HCT116 (cell line): ENCODE data around the gene CSAD. TPM values are rescaled to one million over a fixed set of nuclear protein-coding genes. Genes with fewer than 3 reads are reported as not detected.

Source experiments
- ATAC-seq: fragments of 200-7000 bp; cut with Tn5 transposase; 2 replicates; pipeline ENCODE4 v1.9.1; 2020; ENCODE audit warnings: mild to moderate bottlenecking, moderate library complexity
- BruUV-seq: library from RNA; stranded (reverse); fragments of 400-500 nt; replicated peaks from 2 replicates; lab custom pipeline; 2021; lab: Mats Ljungman, UMichigan
- CTCF ChIA-PET: fragments of 300-600 bp; sonication (Branson Sonifier 250); formaldehyde crosslinking; loops from one replicate; lab custom pipeline; 2021; ENCODE audit warnings: antibody characterized with exemption; lab: Charles Lee
- POLR2A ChIA-PET: fragments of 300-600, 350-600 bp; sonication (Branson Sonifier 250); formaldehyde crosslinking; loops from one replicate; lab custom pipeline; 2021; ENCODE audit warnings: antibody characterized with exemption; lab: Charles Lee
- RAD21 ChIA-PET, 2 experiments: fragments of 300-600 bp; sonication (Branson Sonifier 250); formaldehyde crosslinking; loops; one replicate each; lab custom pipeline; 2023; ENCODE audit warnings: low total read pairs in 2 of 2; ENCODE audit not compliant: uncharacterized antibody in 2 of 2, unreplicated experiment in 2 of 2, low non-redundant PET in 1 of 2; lab: Charles Lee
- DNase-seq: peaks from one replicate; pipeline ENCODE4 v3.0.0-alpha.2; 2010; ENCODE audit warnings: low read depth, low spot score
- H2AFZ ChIP-seq: fragments of 200-600 bp; shearing (Covaris generic), sonication (generic); 2 replicates; pipeline ENCODE4 v1.6.1; 2017; ENCODE audit warnings: low read depth, mixed run types, mixed read lengths, antibody characterized with exemption, low read length; ENCODE audit not compliant: poor library complexity, severe bottlenecking
- H3K27ac ChIP-seq: 2 replicates; pipeline ENCODE4 v1.5.1; 2012; ENCODE audit warnings: low read depth, low read length
- H3K27me3 ChIP-seq: fragments of 200-600 bp; sonication (generic); 2 replicates; pipeline ENCODE4 v1.6.1; 2016; ENCODE audit warnings: mixed run types, low read length, mixed read lengths; ENCODE audit not compliant: insufficient read depth
- H3K36me3 ChIP-seq, 2 experiments: fragments of 200-500 bp in 1 of 2; fragments of 200-600 bp in 1 of 2; sonication (Bioruptor generic) in 1 of 2; sonication (generic) in 1 of 2; 2 replicates each; pipeline versions ENCODE4 v1.5.1 to v1.6.1; 2014 to 2016; ENCODE audit warnings: low read length in 2 of 2, inconsistent platforms in 1 of 2, mixed read lengths in 1 of 2, mixed run types in 1 of 2; ENCODE audit not compliant: insufficient read depth in 2 of 2, control insufficient read depth in 1 of 2
- H3K4me1 ChIP-seq, 2 experiments: fragments of 200-600 bp in 1 of 2; sonication (generic) in 1 of 2; 2 replicates each; pipeline versions ENCODE4 v1.5.1 to v1.6.1; 2012 to 2017; ENCODE audit warnings: low read length in 2 of 2, inconsistent platforms in 1 of 2, mild to moderate bottlenecking in 1 of 2, mixed read lengths in 1 of 2, mixed run types in 1 of 2, moderate library complexity in 1 of 2; ENCODE audit not compliant: insufficient read depth in 2 of 2, control insufficient read depth in 1 of 2
- H3K4me2 ChIP-seq: fragments of 200-600 bp; sonication (generic); 2 replicates; pipeline ENCODE4 v1.6.1; 2017; ENCODE audit warnings: mixed run types, low read length, mixed read lengths
- H3K4me3 ChIP-seq, 2 experiments: fragments of 200-600 bp in 1 of 2; sonication (generic) in 1 of 2; replicated peaks in 1 of 2; 2 replicates each; pipeline ENCODE4 v1.5.1; 2011 to 2016; ENCODE audit warnings: low read length in 2 of 2, control low read depth in 1 of 2, low read depth in 1 of 2, mild to moderate bottlenecking in 1 of 2, mixed read lengths in 1 of 2, mixed run types in 1 of 2
- H3K79me2 ChIP-seq: fragments of 200-600 bp; sonication (generic); 2 replicates; pipeline ENCODE4 v1.6.1; 2017; ENCODE audit warnings: mild to moderate bottlenecking, mixed run types, low read length, moderate library complexity, mixed read lengths; ENCODE audit not compliant: insufficient read depth
- H3K9ac ChIP-seq: fragments of 200-600 bp; sonication (generic); 2 replicates; pipeline ENCODE4 v1.6.1; 2016; ENCODE audit warnings: low read length, mixed read lengths
- H3K9me2 ChIP-seq: fragments of 200-600 bp; sonication (generic), shearing (Covaris generic); 2 replicates; pipeline ENCODE4 v1.6.1; 2017; ENCODE audit warnings: mixed run types, mild to moderate bottlenecking, moderate library complexity; ENCODE audit not compliant: insufficient read depth
- H3K9me3 ChIP-seq, 2 experiments: fragments of 200-500 bp in 1 of 2; fragments of 200-600 bp in 1 of 2; sonication (Bioruptor generic) in 1 of 2; sonication (generic) in 1 of 2; 2 replicates each; pipeline ENCODE4 v1.6.1; 2014 to 2017; ENCODE audit warnings: low read length in 2 of 2, mixed read lengths in 2 of 2, inconsistent platforms in 1 of 2, low read depth in 1 of 2, mild to moderate bottlenecking in 1 of 2, mixed run types in 1 of 2, moderate library complexity in 1 of 2; ENCODE audit not compliant: control insufficient read depth in 1 of 2, insufficient read depth in 1 of 2
- H4K20me1 ChIP-seq: fragments of 200-600 bp; sonication (generic), shearing (Covaris generic); 2 replicates; pipeline ENCODE4 v1.6.1; 2017; ENCODE audit warnings: mixed run types, mild to moderate bottlenecking, moderate library complexity; ENCODE audit not compliant: insufficient read depth
- ATF3 ChIP-seq: IDR thresholded peaks from 2 replicates; pipeline ENCODE4 v1.6.1; 2012
- CBX3 ChIP-seq: IDR thresholded peaks from 2 replicates; pipeline ENCODE4 v1.6.1; 2012; ENCODE audit warnings: low read depth
- CEBPB ChIP-seq: IDR thresholded peaks from 2 replicates; pipeline ENCODE4 v1.6.1; 2012; ENCODE audit warnings: low read depth
- ELF1 ChIP-seq: IDR thresholded peaks from 2 replicates; pipeline ENCODE4 v1.6.1; 2012; ENCODE audit warnings: low read depth, borderline replicate concordance
- EZH2 ChIP-seq: fragments of 200-600 bp; sonication (generic); IDR thresholded peaks from 2 replicates; pipeline ENCODE4 v1.6.1; 2017; ENCODE audit warnings: antibody characterized with exemption, mixed run types
- EZH2phosphoT487 ChIP-seq: fragments of 200-600 bp; IDR thresholded peaks from 2 replicates; pipeline ENCODE4 v1.6.1; 2018; ENCODE audit warnings: antibody characterized with exemption, borderline replicate concordance
- JUND ChIP-seq: IDR thresholded peaks from 2 replicates; pipeline ENCODE4 v1.6.1; 2012
- POLR2A ChIP-seq: IDR thresholded peaks from 2 replicates; pipeline ENCODE4 v1.7.0; 2011; ENCODE audit warnings: borderline replicate concordance; ENCODE audit not compliant: insufficient read depth, insufficient read length; ENCODE audit errors: extremely low read depth
- RAD21 ChIP-seq: IDR thresholded peaks from 2 replicates; pipeline ENCODE4 v1.6.1; 2012; ENCODE audit warnings: low read depth, mild to moderate bottlenecking
- SIN3A ChIP-seq: IDR thresholded peaks from 2 replicates; pipeline ENCODE4 v1.6.1; 2012; ENCODE audit warnings: low read depth
- SP1 ChIP-seq: IDR thresholded peaks from 2 replicates; pipeline ENCODE4 v1.6.1; 2012; ENCODE audit warnings: low read depth
- SRF ChIP-seq: IDR thresholded peaks from 2 replicates; pipeline ENCODE4 v1.6.1; 2012; ENCODE audit warnings: low read depth
- ZFX ChIP-seq: fragments of 450-650 bp; IDR thresholded peaks from 2 replicates; pipeline ENCODE4 v1.6.1; 2017
- intact Hi-C: fragments of 100-400 bp; cut with micrococcal nuclease; formaldehyde crosslinking; loops from 2 replicates; pipeline ENCODE4 v1.10.0; 2022
- total RNA-seq: library from RNA; stranded (reverse); gene quantifications from one replicate; pipeline ENCODE4 v1.2.1, GENCODE V29; 2021; ENCODE audit not compliant: unreplicated experiment
- TF ChIP-seq, protein P1 (sequence below): IDR thresholded peaks from 2 replicates; pipeline ENCODE4 v1.6.1; 2012; ENCODE audit warnings: low read depth

The CSAD gene
- total RNA-seq, 1 experiment from 2014 or later = 20.3 TPM

GRCh38 chr12:53195516-53196420 is 15.0 kb upstream of the CSAD start:
- ATAC-seq (peak; percentile 28; the same call in 1 of the 2 replicates), DNase-seq (no peak)
- no peak for TF ChIP-seq ZFX
- no peak for TF ChIP-seq SP1
- TF ChIP-seq EZH2phosphoT487 = no peak
- no peak for TF ChIP-seq ATF3
- no peak for TF ChIP-seq RAD21
- TF ChIP-seq ELF1 = no peak
- TF ChIP-seq EZH2 = no peak
- no peak for TF ChIP-seq JUND
- no peak for TF ChIP-seq SIN3A
- no peak for TF ChIP-seq POLR2A
- TF ChIP-seq, protein P1, sequence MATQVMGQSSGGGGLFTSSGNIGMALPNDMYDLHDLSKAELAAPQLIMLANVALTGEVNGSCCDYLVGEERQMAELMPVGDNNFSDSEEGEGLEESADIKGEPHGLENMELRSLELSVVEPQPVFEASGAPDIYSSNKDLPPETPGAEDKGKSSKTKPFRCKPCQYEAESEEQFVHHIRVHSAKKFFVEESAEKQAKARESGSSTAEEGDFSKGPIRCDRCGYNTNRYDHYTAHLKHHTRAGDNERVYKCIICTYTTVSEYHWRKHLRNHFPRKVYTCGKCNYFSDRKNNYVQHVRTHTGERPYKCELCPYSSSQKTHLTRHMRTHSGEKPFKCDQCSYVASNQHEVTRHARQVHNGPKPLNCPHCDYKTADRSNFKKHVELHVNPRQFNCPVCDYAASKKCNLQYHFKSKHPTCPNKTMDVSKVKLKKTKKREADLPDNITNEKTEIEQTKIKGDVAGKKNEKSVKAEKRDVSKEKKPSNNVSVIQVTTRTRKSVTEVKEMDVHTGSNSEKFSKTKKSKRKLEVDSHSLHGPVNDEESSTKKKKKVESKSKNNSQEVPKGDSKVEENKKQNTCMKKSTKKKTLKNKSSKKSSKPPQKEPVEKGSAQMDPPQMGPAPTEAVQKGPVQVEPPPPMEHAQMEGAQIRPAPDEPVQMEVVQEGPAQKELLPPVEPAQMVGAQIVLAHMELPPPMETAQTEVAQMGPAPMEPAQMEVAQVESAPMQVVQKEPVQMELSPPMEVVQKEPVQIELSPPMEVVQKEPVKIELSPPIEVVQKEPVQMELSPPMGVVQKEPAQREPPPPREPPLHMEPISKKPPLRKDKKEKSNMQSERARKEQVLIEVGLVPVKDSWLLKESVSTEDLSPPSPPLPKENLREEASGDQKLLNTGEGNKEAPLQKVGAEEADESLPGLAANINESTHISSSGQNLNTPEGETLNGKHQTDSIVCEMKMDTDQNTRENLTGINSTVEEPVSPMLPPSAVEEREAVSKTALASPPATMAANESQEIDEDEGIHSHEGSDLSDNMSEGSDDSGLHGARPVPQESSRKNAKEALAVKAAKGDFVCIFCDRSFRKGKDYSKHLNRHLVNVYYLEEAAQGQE = no peak
- no peak for TF ChIP-seq CBX3
- no peak for TF ChIP-seq CEBPB
- TF ChIP-seq SRF = no peak
- H3K9ac ChIP-seq = no peak overlapping the region
- H3K4me1 ChIP-seq = peaks cover 3 to 26% of the 10 kb centered on the region in 2 experiments; a peak in 3 of 4 replicates
- no peak overlapping the region for H2AFZ ChIP-seq
- H3K4me2 ChIP-seq = peak overlapping the region; percentile 21
- no TSS peak for BruUV-seq
- H3K36me3 ChIP-seq = no peaks in the 10 kb centered on the region; a peak in 1 of 4 replicates
- ChIA-PET RAD21 (no interaction called here), POLR2A (interaction anchor here (1.0 kb wide), 1 partner anchor 15 kb away, joined by 3 read pairs; the partner anchor contains the start of genes CSAD and ZNF740), CTCF (interaction anchor here (0.6 to 3.3 kb wide), 6 partner anchors 37 to 170 kb away, joined by 3 to 36 read pairs (median 4); no protein-coding TSS in a partner anchor)
- H3K4me3 ChIP-seq = no peak overlapping the region
- no peak overlapping the region for H3K27ac ChIP-seq
- no peaks in the 10 kb centered on the region for H4K20me1 ChIP-seq
- no peaks in the 10 kb centered on the region for H3K9me3 ChIP-seq
- H3K9me2 ChIP-seq = no peaks in the 10 kb centered on the region
- no peaks in the 10 kb centered on the region for H3K79me2 ChIP-seq
- intact Hi-C loops = no loop called here
- no peaks in the 10 kb centered on the region for H3K27me3 ChIP-seq
